A549 (cell line): ENCODE measurements around the gene CTNNBL1. TPM values are rescaled to one million over a fixed set of nuclear protein-coding genes. Genes with fewer than 3 reads are reported as not detected.

Source experiments
- ATAC-seq, 2 experiments: fragments of 200-7000 bp in 1 of 2; fragments of >200 bp in 1 of 2; cut with Nextera tagmentation in 1 of 2; cut with Tn5 transposase in 1 of 2; 3 replicates each; pipeline versions ENCODE4 v1.8.0 to v1.9.1; 2018 to 2020; ENCODE audit warnings: mild to moderate bottlenecking in 1 of 2, moderate library complexity in 1 of 2
- CTCF ChIA-PET: fragments of 300-600 bp; sonication (Branson Sonifier 250); formaldehyde crosslinking; extraction: SDS; loops from one replicate; lab custom pipeline; 2021; ENCODE audit warnings: antibody characterized with exemption, inconsistent platforms; lab: Yijun Ruan, JAX
- POLR2A ChIA-PET: fragments of 350-600 bp; formaldehyde crosslinking; extraction: SDS; loops from one replicate; lab custom pipeline; 2021; ENCODE audit warnings: antibody characterized with exemption, inconsistent platforms; lab: Yijun Ruan, JAX
- DNase-seq, 2 experiments: peaks; one replicate each; pipeline versions ENCODE4 v3.0.0 to v3.0.0-alpha.2; 2011 to 2016; ENCODE audit warnings: low read depth in 1 of 2, low spot score in 1 of 2
- FAIRE-seq: peaks from 2 replicates; lab custom pipeline; 2011; peaks lifted over from hg19 to GRCh38; lab: Jason Lieb, UNC
- H3K27ac ChIP-seq, 2 experiments: fragments of >200 bp; sonication (Bioruptor Twin); formaldehyde crosslinking; 3 replicates each; pipeline ENCODE4 v1.5.1; 2016 to 2017
- H3K4me1 ChIP-seq: fragments of >200 bp; sonication (Bioruptor Twin); formaldehyde crosslinking; 3 replicates; pipeline ENCODE4 v1.6.1; 2016
- H3K4me2 ChIP-seq: fragments of >200 bp; sonication (Bioruptor Twin); formaldehyde crosslinking; 3 replicates; pipeline ENCODE4 v1.6.1; 2016
- H3K4me3 ChIP-seq: fragments of >200 bp; sonication (Bioruptor Twin); formaldehyde crosslinking; 3 replicates; pipeline ENCODE4 v1.5.1; 2016
- H3K9me3 ChIP-seq: fragments of >200 bp; sonication (Bioruptor Twin); formaldehyde crosslinking; 3 replicates; pipeline ENCODE4 v1.6.1; 2016
- BCL3 ChIP-seq: fragments of >200 bp; sonication (Bioruptor Twin); formaldehyde crosslinking; IDR thresholded peaks from 3 replicates; pipeline ENCODE4 v1.6.1; 2016
- BHLHE40 ChIP-seq: IDR thresholded peaks from 2 replicates; pipeline ENCODE4 v1.6.1; 2012; ENCODE audit warnings: low read depth, low read length, inconsistent platforms
- CHD2 ChIP-seq: fragments of 150-350 bp; IDR thresholded peaks from 2 replicates; pipeline ENCODE4 v1.6.1; 2014; ENCODE audit warnings: low read length; ENCODE audit not compliant: partially characterized antibody
- CHD4 ChIP-seq: fragments of 200-600 bp; sonication (generic); IDR thresholded peaks from 2 replicates; pipeline ENCODE4 v1.6.1; 2016; ENCODE audit warnings: antibody characterized with exemption, mild to moderate bottlenecking, borderline replicate concordance
- CTCF ChIP-seq: fragments of >200 bp; sonication (Bioruptor Twin); formaldehyde crosslinking; IDR thresholded peaks from 3 replicates; pipeline ENCODE4 v1.5.1; 2016
- EHF ChIP-seq: fragments of 250-450 bp; sonication (Bioruptor Pico); IDR thresholded peaks from 2 replicates; pipeline ENCODE4 v1.5.0; 2020; ENCODE audit warnings: mild to moderate bottlenecking
- EP300 ChIP-seq, 2 experiments: fragments of >200 bp; sonication (Bioruptor Twin); formaldehyde crosslinking; IDR thresholded peaks; 2 replicates in 1 of 2; 3 replicates in 1 of 2; pipeline ENCODE4 v1.6.1; 2016 to 2017
- ESRRA ChIP-seq: fragments of 150-350 bp; IDR thresholded peaks from 2 replicates; pipeline ENCODE4 v1.6.1; 2014; ENCODE audit warnings: mild to moderate bottlenecking, low read length, borderline replicate concordance
- HOXB5 ChIP-seq: fragments of 250-450 bp; sonication (Bioruptor Pico); IDR thresholded peaks from 2 replicates; pipeline ENCODE4 v1.5.0; 2020; ENCODE audit warnings: mild to moderate bottlenecking, moderate library complexity
- JUN ChIP-seq, 2 experiments: fragments of >200 bp; sonication (Bioruptor Twin); formaldehyde crosslinking; IDR thresholded peaks; 2 replicates in 1 of 2; 3 replicates in 1 of 2; pipeline ENCODE4 v1.6.1; 2016 to 2017
- KDM1A ChIP-seq: fragments of 200-600 bp; sonication (generic); IDR thresholded peaks from 2 replicates; pipeline ENCODE4 v1.6.1; 2016; ENCODE audit warnings: low read depth, mild to moderate bottlenecking
- MYC ChIP-seq: IDR thresholded peaks from 2 replicates; pipeline ENCODE4 v1.6.1; 2012; ENCODE audit warnings: mild to moderate bottlenecking, inconsistent platforms, low read length, improper control_type of control experiment, borderline replicate concordance
- NFE2L2 ChIP-seq: fragments of 150-350 bp; conservative IDR thresholded peaks from 2 replicates; pipeline ENCODE4 v1.6.1; 2014; ENCODE audit warnings: low read length
- PHF8 ChIP-seq: fragments of 200-600 bp; sonication (generic); IDR thresholded peaks from 2 replicates; pipeline ENCODE4 v1.6.1; 2016; ENCODE audit warnings: low read depth, mild to moderate bottlenecking, antibody characterized with exemption, moderate library complexity, borderline replicate concordance
- POLR2A ChIP-seq: IDR thresholded peaks from 2 replicates; pipeline ENCODE4 v1.6.1; 2012; ENCODE audit warnings: mild to moderate bottlenecking, low read length
- RAD21 ChIP-seq, 2 experiments: fragments of >200 bp in 1 of 2; sonication (Bioruptor Twin) in 1 of 2; formaldehyde crosslinking in 1 of 2; IDR thresholded peaks in 1 of 2; conservative IDR thresholded peaks in 1 of 2; 2 replicates in 1 of 2; 3 replicates in 1 of 2; pipeline ENCODE4 v1.6.1; 2012 to 2018; ENCODE audit warnings: inconsistent platforms in 1 of 2
- REST ChIP-seq: fragments of 200-600 bp; sonication (generic); IDR thresholded peaks from 2 replicates; pipeline ENCODE4 v1.6.1; 2016; ENCODE audit warnings: antibody characterized with exemption, mild to moderate bottlenecking, moderate library complexity
- TP53 ChIP-seq: fragments of 250-450 bp; sonication (Bioruptor Pico); IDR thresholded peaks from 2 replicates; pipeline ENCODE4 v1.5.0; 2021; ENCODE audit warnings: mild to moderate bottlenecking, moderate library complexity
- ZFP36 ChIP-seq: fragments of 450-650 bp; IDR thresholded peaks from 2 replicates; pipeline ENCODE4 v1.6.1; 2014; ENCODE audit warnings: borderline replicate concordance; ENCODE audit not compliant: partially characterized antibody
- WGBS: methylation state at CpG from one replicate; pipeline ENCODE4 v1.1.6; 2017; ENCODE audit errors: missing lambda C conversion rate; 5-methylcytosine and 5-hydroxymethylcytosine counted together
- polyA plus RNA-seq, 4 experiments: library from polyadenylated mRNA; depleted of rRNA in 3 of 4; stranded (reverse); fragments of >200 nt; fragmentation: RNase III in 1 of 4; extraction: RNeasy Plus Mini Kit Qiagen cat#74134 plus additional on column Dnase treatment in 1 of 4; gene quantifications; 2 replicates in 3 of 4; 3 replicates in 1 of 4; pipeline ENCODE4 v1.2.3, GENCODE V29; 2011 to 2017
- TF ChIP-seq, protein P1 (sequence below): fragments of 150-350 bp; IDR thresholded peaks from 2 replicates; pipeline ENCODE4 v1.6.1; 2014; ENCODE audit warnings: low read depth, mild to moderate bottlenecking, low read length
- TF ChIP-seq, protein P2 (sequence below): IDR thresholded peaks from 2 replicates; pipeline ENCODE4 v1.6.1; 2012

CTNNBL1 gene
- polyA plus RNA-seq, 2 of the 4 experiments (the other 2 are of a cell fraction) = 41.0 to 59.9 TPM

DNA sequence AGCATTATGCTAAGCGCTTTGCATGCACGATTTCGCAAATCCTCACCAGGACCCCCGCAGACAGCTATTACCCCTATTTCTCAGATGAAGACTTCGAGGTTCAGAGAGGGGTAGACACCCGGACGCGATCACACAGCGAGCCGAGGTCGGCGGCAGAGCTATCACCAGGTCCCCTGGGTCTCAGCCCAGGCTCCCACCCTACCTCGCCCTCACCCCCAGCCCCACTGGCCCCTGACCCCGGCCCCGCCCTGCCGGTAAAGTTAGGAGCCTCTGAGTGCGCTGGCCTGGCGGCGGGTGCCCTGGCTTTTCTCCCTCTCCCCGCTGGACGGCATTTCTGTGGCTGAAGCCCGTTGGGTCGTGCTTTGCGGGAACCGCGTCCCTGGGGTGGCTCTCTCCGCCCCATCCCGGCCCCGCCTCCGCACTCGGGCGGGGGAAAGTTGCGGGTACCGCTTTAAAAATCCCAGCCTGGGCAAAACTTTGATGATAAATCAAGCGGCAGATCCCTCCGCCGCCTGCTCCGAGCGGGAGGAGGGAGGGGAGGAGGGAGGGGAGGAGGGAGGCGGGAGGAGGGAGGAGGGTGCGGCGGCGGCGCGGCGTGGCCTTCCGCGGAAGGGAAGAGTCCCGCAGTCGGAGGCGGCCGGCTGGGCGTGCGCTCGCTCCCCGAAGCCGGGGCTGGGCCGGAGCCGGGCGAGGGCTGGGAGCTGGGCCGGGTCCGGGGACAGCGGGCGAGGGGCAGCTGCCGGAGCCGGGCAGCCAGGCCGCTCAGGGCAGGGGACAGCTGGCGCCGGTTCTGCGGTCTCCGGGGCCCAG lies 208.9 kb downstream of the CTNNBL1 start, which contains the start of gene VSTM2L:
Gene VSTM2L, plus strand, starts transcription at position 624 of the 810 bp plus-strand sequence. CDS start 224 bp downstream, outside the sequence.
- WGBS = 2% methylated on average over 21 of the region's 71 CpGs
- no peaks in the 10 kb centered on the region for H3K9me3 ChIP-seq
- ChIA-PET POLR2A (no interaction called here), CTCF (interaction anchor here (0.6 to 1.9 kb wide), 34 partner anchors 8 to 881 kb away, joined by 3 to 8 read pairs (median 4); no protein-coding TSS in a partner anchor)
- peaks cover 24% of the 10 kb centered on the region for H3K4me1 ChIP-seq
- no peak for FAIRE-seq
- DNase-seq = peak; percentile 77 to 82
- peak within 1 kb of the TSS; percentile 73 for H3K4me2 ChIP-seq
- peak within 1 kb of the TSS; percentile 82 for H3K4me3 ChIP-seq
- peak within 1 kb of the TSS; percentile 85 to 91 for H3K27ac ChIP-seq
- TF ChIP-seq CHD4 (peak; percentile 93; the same call in 1 of the 2 replicates), PHF8 (no peak), NFE2L2 (no peak), TP53 (CRISPR knock-in tag) (no peak), REST (no peak), EP300 (IDR thresholded peaks at IDR 0.05) (no peak), EHF (CRISPR knock-in tag) (no peak), HOXB5 (CRISPR knock-in tag) (no peak), KDM1A (peak; percentile 94; the same call in 1 of the 2 replicates), JUN (IDR thresholded peaks at IDR 0.05) (peak in 1 of 2 experiments; percentile 32; a peak in 2 of 5 replicates), MYC (no peak), POLR2A (0 out of 2 replicates have a peak, but pooled peaks have one; percentile 17), CHD2 (no peak), ZFP36 (peak; percentile 44), BHLHE40 (no peak), BCL3 (0 out of 3 replicates have a peak, but pooled peaks have one; percentile 8), RAD21 (conservative IDR thresholded peaks at IDR 0.05 in 1 of 2, IDR thresholded peaks at IDR 0.05 in 1 of 2) (peak in 1 of 2 experiments; percentile 14; a peak in 3 of 5 replicates), ESRRA (no peak), CTCF (no peak)
- TF ChIP-seq, protein P1, sequence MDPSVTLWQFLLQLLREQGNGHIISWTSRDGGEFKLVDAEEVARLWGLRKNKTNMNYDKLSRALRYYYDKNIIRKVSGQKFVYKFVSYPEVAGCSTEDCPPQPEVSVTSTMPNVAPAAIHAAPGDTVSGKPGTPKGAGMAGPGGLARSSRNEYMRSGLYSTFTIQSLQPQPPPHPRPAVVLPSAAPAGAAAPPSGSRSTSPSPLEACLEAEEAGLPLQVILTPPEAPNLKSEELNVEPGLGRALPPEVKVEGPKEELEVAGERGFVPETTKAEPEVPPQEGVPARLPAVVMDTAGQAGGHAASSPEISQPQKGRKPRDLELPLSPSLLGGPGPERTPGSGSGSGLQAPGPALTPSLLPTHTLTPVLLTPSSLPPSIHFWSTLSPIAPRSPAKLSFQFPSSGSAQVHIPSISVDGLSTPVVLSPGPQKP = no peak
- TF ChIP-seq, protein P2, sequence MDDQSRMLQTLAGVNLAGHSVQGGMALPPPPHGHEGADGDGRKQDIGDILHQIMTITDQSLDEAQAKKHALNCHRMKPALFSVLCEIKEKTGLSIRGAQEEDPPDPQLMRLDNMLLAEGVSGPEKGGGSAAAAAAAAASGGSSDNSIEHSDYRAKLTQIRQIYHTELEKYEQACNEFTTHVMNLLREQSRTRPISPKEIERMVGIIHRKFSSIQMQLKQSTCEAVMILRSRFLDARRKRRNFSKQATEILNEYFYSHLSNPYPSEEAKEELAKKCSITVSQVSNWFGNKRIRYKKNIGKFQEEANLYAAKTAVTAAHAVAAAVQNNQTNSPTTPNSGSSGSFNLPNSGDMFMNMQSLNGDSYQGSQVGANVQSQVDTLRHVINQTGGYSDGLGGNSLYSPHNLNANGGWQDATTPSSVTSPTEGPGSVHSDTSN = peak; percentile 49; the same call in 1 of the 2 replicates
- TF ChIP-seq, all 56 proteins: peak for 8
- peak; percentile 41 to 55 for ATAC-seq
